HFFc6 (cell line): Measurements from ENCODE around the gene COA7. TPM values are rescaled to one million over a fixed set of nuclear protein-coding genes. Genes with fewer than 3 reads are reported as not detected.

Experiments
- DNase-seq: peaks from one replicate; pipeline ENCODE4 v3.0.0-alpha.2; 2018
- H3K27ac Mint-ChIP-seq: 2 replicates; pipeline ENCODE4 v1.8.0; 2020; ENCODE audit warnings: mild to moderate bottlenecking, mixed read lengths
- H3K27me3 Mint-ChIP-seq: 2 replicates; pipeline ENCODE4 v1.8.0; 2021; ENCODE audit warnings: mild to moderate bottlenecking, moderate library complexity, mixed read lengths; ENCODE audit not compliant: insufficient read depth
- H3K36me3 Mint-ChIP-seq: 2 replicates; pipeline ENCODE4 v1.8.0; 2021; ENCODE audit warnings: low read depth, mixed read lengths
- H3K4me1 Mint-ChIP-seq: 2 replicates; pipeline ENCODE4 v1.8.0; 2020; ENCODE audit warnings: low read depth, mixed read lengths
- H3K4me3 Mint-ChIP-seq: 2 replicates; pipeline ENCODE4 v1.8.0; 2020; ENCODE audit warnings: mild to moderate bottlenecking, moderate library complexity, mixed read lengths
- H3K9me3 Mint-ChIP-seq: 2 replicates; pipeline ENCODE4 v1.8.0; 2020; ENCODE audit warnings: mild to moderate bottlenecking, mixed read lengths
- CTCF ChIP-seq: fragments of 200-600 bp; sonication (generic); IDR thresholded peaks from 2 replicates; pipeline ENCODE4 v1.5.0; 2021; ENCODE audit warnings: antibody characterized with exemption, mild to moderate bottlenecking
- total RNA-seq, 6 experiments: library from RNA; stranded (reverse); fragmentation: NEBNext Ultra II Directional; extraction: Animal tissue kit (Norgen Biotek cat#: 25700); gene quantifications; 2 replicates in 1 of 6; 3 replicates in 5 of 6; pipeline ENCODE4 v1.2.3, GENCODE V29; 2021

Gene COA7
- total RNA-seq, 6 experiments from 2014 or later = 17.8 to 25.8 (median 20.1) TPM

GRCh38 chr1:52667290-52667689, 30.9 kb downstream of the COA7 start:
- Mint-ChIP-seq H3K36me3 (no peaks in the 10 kb centered on the region), H3K27ac (no peak overlapping the region), H3K27me3 (no peaks in the 10 kb centered on the region), H3K4me3 (no peak overlapping the region), H3K9me3 (no peaks in the 10 kb centered on the region), H3K4me1 (peaks cover 38% of the 10 kb centered on the region)
- TF ChIP-seq CTCF = no peak
- DNase-seq = no peak

- Mint-ChIP-seq H3K9me3 (no peaks in the 10 kb centered on the region), H3K4me1 (peaks cover 37% of the 10 kb centered on the region)
- no peak for TF ChIP-seq CTCF
Observed at GRCh38 chr1:52665006-52665941, 32.9 kb downstream of the COA7 start.

GRCh38 chr1:52663716-52664115, 34.4 kb downstream of the COA7 start:
- no peak overlapping the region for H3K27ac Mint-ChIP-seq
- TF ChIP-seq CTCF = no peak

More at GRCh38 chr1:52665006-52665941, 32.9 kb downstream of the COA7 start:
- H3K4me3 Mint-ChIP-seq = no peak overlapping the region
- no peak for DNase-seq
- H3K27me3 Mint-ChIP-seq = 0 out of 2 replicates have a peak, but pooled peaks cover 2% of the 10 kb centered on the region
- no peak overlapping the region for H3K27ac Mint-ChIP-seq
- no peaks in the 10 kb centered on the region for H3K36me3 Mint-ChIP-seq

GRCh38 chr1:52662645-52663313, 35.4 kb downstream of the COA7 start:
- H3K27ac Mint-ChIP-seq = no peak overlapping the region
- peak overlapping the region; percentile 17; the same call in 1 of the 2 replicates for H3K4me3 Mint-ChIP-seq
- H3K4me1 Mint-ChIP-seq = peaks cover 19% of the 10 kb centered on the region
- no peak for TF ChIP-seq CTCF
- no peaks in the 10 kb centered on the region for H3K36me3 Mint-ChIP-seq
- DNase-seq = peak; percentile 45
- no peaks in the 10 kb centered on the region for H3K9me3 Mint-ChIP-seq
- peaks cover 6% of the 10 kb centered on the region; the same call in 1 of the 2 replicates for H3K27me3 Mint-ChIP-seq

More at GRCh38 chr1:52663716-52664115, 34.4 kb downstream of the COA7 start:
- no peak overlapping the region for H3K4me3 Mint-ChIP-seq
- H3K36me3 Mint-ChIP-seq = no peaks in the 10 kb centered on the region
- peaks cover 26% of the 10 kb centered on the region for H3K4me1 Mint-ChIP-seq
- peaks cover 6% of the 10 kb centered on the region; the same call in 1 of the 2 replicates for H3K27me3 Mint-ChIP-seq
- no peaks in the 10 kb centered on the region for H3K9me3 Mint-ChIP-seq
- no peak for DNase-seq

GRCh38 chr1:52660807-52661206, 37.3 kb downstream of the COA7 start:
- Mint-ChIP-seq H3K27ac (no peak overlapping the region), H3K27me3 (peaks cover 10% of the 10 kb centered on the region), H3K9me3 (no peaks in the 10 kb centered on the region), H3K36me3 (no peaks in the 10 kb centered on the region), H3K4me1 (peaks cover 19% of the 10 kb centered on the region), H3K4me3 (no peak overlapping the region)
- DNase-seq = no peak
- TF ChIP-seq CTCF = no peak
